HG03039 (cell line): ENCODE measurements around the gene SNAPIN.
"Not testable (repeated sequence)": the region's sequence is repeated elsewhere in the genome, so short reads cannot be mapped to it uniquely, and the experiment has no call there.

Source experiments
- ATAC-seq: cut with Tn5 transposase; IDR thresholded peaks from one replicate; pipeline ENCODE4 v1.9.1; 2021; ENCODE audit warnings: mild to moderate bottlenecking, moderate library complexity; ENCODE audit not compliant: unreplicated experiment

The SNAPIN gene

DNA sequence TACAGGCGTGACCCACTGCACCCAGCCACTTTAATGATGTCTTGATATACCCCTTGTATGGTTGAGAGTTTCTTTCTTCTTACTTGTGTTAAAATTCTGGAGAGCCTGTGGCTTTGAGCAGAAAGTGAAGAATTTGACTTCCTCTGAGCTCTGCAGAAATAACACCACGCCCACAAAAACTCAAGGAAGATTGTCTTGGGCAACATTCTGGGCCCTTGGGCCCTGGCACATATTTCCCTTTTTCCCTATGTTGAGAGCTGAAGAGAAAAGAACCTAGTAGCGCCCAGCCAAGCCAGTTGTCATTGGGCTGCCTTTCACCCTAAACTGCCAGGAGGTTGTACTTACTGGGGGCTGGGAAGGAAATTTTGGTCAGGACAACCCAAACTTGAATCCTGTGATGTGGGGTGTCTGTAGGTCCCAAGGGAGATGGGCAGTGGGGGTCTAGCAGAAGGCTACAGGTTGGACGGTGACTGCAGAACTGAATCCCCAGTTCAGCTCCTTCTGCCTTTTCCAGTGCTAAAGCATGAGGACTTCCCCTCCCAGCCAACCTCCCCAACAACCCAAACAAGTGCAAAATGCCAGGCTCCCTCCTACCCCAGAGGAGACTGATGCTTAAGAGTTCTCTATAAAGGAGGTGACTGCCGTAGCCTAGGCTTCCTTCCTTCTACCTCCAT, 11.7 kb upstream of the SNAPIN start:
- ATAC-seq = no peak

DNA sequence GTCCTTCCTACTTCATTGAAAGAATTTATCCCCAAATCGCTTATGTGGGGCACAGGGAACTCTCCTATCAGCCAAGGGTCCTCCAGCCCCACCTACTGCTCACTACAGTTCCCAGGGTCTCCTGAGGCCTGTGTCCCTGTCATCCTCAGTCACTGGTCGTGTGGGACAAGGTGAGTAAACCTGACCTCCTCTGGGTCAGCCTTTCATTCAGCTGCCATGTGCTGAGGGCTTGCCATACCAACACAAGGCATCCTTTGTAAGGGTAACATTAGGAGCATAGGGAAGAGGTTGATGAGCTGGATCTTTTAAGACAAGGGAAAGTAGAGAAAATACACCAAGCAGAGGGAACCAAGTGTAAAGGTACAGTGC, 11.2 kb upstream of the SNAPIN start:
- no peak for ATAC-seq

DNA sequence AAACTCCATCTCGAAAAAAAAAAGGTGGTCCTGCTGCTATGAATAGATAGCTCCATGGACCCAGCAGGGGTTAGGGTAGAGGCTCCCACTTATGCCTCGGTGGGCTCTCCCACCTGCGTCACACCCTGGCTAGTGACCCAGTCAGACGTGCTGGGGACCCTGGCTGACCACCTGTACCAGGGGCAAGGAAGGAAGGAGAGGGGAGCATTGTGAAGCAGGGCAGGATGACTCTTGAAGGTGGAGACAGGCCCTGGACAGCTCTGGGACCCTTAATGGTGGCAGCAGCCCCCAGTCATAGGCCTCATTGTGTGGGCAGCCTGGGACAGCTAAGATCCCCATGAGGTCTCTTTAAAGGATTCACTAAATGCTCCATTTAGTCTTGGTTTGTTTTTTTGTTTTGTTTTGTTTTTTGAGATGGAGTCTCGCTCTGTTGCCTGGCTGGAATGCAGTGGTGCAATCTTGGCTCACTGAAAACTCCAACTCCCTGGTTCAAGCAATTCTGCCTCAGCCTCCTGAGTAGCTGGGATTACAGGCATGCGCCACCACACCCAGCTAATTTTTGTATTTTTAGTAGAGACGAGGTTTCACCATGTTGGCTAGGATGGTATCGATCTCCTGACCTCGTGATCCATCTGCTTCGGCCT, 10.4 kb upstream of the SNAPIN start:
- ATAC-seq = no peak

DNA sequence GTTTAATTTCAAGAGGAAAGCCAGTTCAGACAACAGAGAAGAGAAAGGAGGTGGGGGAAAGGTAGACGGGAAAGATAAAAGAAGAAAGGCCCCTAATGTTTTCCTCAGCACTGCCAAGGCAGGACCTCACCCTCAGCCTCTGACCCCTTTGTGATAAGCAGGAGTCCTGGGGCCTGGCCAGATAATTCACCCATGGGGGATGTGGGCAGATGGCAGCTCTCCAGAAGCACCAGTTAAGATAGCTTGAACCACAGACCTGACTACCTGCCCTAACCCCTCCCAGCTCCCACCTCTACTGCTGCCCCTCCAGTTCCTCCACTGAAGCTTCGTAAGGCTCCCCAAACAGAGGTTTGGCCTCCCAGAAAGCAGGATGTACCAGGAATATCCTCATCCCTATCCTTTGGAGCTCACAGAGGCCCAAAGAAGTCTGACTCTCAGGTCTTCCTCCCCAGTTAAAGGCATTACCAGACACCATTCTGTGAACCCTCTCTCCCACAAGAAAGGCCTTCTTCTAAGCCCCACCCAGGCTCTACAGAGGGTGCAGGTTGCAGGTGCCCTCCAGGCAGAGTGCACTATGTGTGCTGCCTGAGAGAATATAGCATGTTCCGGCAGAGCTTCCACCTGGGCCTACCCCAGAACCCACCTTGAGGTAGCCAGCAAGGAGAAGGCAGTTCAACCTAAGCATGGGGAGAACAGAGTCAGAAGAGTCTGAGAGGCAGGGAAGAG, 9.2 kb upstream of the SNAPIN start:
- ATAC-seq = no peak

DNA sequence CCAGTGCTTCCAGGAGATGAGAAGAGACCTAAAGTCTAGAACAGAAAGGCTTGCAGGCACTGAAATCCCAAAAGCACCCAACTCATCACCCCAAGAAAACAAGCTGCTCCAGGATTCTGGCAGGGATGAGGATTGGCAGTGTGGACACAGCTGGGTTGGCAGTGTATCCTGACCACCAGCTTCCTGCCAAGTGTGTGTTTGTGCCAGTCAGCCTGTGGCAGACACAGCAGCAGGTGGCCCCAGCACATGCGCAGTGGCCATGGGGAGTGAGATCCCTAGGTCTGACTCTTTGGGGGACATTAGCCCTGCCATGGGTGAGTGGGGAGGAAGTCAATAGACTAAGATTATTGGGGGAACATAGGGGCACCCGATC, 8.7 kb upstream of the SNAPIN start:
- no peak for ATAC-seq

DNA sequence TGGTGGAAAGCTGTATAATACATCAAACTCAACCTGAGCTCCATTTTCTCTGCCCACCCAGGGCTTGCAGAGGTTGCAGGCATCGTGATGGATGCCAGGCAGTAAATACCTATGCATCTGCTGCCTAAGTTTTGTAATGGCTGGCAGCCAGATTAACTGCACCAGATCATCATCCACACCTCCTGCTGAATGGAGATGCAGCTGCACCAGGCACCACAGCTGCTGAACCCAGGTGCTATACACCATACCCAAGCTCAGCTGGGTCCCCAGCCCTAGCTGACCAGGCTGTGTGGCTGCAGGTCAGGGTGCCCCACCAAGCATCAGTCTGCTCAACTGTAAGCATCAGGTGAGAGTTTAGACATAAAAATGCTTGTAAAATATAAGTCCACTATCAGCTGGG, 6.7 kb upstream of the SNAPIN start:
- no peak for ATAC-seq

GRCh38 chr1:153652805-153653500, 5.5 kb upstream of the SNAPIN start:
- no peak for ATAC-seq

DNA sequence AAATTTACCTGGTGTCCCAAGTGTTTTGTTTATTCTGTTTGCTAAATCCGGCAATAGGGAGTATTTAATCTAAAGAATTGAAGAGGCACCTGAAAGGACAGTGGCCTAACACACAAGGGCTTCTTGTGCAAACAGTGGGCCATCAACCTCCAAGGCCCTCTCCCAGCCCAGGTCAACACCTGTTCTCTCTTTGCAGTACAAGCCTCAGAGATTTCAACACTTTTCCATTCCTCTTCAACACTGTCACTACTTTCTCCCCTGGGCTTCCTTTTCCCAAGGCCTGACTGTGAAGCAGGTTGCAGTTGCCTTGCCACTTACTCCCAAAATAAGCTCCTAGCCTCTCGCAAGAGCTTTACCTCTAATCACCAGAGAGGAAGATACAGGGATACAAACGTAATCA, 3.2 kb upstream of the SNAPIN start:
- ATAC-seq = no peak

DNA sequence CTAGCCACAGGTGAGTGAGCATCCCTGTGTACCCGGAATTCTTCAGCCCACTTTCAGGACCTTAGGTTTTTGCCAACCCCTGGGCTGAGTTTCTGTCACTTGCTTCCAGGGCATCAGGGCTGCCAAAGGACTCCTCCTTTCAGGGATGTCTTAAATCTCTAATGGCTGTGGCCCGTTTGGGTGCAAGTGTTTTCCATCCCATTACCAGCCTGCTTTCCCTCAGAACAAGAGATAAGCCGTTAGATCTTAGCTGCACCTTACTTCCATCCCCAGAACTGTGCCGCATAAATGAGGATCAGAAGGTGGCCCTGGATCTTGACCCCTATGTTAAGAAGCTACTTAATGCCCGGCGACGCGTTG, 652 bp downstream of the SNAPIN start:
- no peak for ATAC-seq

- ATAC-seq = no peak
Measured at GRCh38 chr1:153659656-153660055, 1.2 kb downstream of the SNAPIN start.

DNA sequence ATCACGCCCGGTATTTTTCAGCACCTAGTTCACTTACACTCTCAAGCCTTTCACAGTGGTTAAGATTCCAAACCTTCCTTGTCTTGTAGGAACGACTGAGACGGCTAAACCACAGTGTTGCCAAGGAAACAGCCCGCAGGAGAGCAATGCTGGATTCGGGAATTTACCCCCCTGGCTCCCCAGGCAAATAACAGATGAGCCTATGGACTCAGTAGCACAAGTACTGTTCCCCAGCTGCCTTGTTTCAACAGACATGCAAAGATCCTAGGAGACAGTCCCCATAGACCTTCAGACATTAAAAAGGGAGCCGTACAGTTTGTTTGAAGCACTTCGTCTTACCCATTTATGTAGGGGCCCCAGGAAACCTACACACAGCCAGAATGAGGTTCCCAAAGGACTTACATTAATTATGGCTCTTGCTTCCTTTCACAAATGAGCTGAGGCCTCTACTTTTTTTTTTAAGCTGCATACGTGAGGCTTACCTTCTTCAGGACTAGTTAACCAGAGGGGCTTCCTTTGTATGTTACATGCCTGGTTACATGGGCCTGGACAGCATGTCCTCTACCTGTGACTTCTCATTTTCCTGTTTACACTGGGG, 2.7 kb downstream of the SNAPIN start:
- ATAC-seq = no peak

DNA sequence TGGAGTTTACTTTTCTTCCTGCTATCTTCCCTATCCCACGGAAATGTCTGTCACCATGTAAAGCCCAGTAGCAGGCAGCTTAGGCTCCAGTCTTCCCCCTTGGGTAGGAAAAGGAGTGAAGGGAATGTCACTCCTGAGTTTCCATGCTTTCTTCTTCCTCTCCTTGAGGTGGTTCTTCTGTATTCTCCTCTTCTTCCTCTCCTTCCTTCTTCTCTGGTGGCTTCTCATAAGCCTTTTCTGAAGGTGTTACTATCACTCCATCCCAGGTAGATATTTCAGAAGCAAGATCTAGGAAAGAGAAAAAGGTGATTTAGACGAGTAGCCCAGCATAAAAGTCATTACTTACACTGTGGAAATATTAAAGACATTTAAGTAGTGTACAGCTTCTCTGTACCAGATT, 3.8 kb downstream of the SNAPIN start:
- ATAC-seq = no peak

GRCh38 chr1:153663211-153663610, 4.7 kb downstream of the SNAPIN start:
- ATAC-seq = no peak

DNA sequence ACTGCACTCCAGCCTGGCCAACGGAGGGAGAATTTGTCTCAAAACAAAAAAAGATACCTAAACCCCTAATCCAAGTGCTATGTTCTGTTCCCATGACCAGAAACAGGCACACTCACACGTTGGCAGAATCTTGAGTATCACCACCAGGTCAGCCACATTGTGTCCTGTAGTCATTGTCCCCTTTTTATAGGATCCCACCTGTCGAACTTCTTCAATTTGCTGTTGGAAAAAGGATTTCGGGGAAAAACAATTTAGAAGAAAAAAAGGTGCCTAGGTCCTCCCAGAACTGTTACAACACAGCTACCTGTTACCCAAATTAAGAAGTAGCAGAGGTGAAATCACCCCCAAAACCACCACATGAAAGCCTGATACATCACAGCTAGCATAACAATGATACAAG, 8.9 kb downstream of the SNAPIN start:
- no peak for ATAC-seq

DNA sequence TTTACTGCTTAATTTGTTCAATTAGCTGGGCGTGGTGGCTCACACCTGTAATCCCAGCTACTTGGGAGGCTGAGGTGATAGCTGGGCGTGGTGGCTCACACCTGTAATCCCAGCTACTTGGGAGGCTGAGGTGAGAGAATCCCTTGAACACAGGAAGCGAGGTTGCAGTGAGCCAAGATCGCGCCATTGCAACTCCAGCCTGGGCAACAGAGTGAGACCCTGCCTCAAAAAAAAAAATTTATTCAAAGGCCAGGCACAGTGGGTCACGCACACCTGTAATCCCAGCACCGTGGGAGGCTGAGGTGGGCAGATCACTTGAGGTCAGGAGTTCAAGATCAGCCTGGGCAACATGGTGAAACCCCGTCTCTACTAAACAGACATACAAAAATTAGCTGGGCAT, 10.2 kb downstream of the SNAPIN start:
- not testable (repeated sequence) for ATAC-seq

GRCh38 chr1:153669606-153670005, 11.1 kb downstream of the SNAPIN start:
- ATAC-seq = no peak

GRCh38 chr1:153670257-153670858, 11.9 kb downstream of the SNAPIN start:
- no peak for ATAC-seq

DNA sequence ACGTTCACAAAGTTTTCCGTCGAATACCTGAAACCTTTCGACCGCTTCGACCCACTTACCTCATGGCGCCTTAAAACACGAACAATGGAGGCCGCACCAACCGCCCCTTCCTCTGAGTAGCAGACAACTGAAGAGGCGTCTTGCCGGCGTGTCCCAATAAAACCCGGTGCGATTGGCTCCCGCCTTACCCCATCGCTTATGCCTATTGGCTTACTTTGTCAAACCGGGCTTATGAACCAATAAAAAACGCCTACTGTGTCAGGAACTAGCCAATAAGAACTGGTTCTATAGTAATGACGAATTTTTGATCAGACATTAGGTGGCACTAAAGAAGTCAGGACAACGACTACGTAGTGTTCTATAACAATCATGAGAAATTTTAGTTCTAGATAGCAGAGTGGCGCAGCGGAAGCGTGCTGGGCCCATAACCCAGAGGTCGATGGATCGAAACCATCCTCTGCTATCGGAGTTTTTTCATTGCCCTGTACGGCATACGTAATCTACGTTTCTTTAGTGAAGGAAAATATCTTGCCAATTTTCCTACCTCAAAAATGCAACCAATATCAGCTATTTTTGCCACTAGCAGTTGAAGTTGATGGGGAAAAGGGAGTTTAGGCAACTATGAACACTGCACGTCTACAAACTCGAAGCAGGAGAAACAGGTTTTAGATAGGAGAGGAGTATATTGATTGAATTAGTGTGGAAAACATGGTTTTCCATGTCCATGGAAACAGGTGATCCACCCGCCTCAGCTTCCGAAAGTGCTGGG, 12.5 kb downstream of the SNAPIN start, which contains the start of gene ILF2:
Gene ILF2, minus strand, starts transcription at position 135 of the 769 bp plus-strand sequence. Its CDS starts 71 bp downstream, at position 64.
- ATAC-seq = peak; percentile 92

GRCh38 chr1:153671628-153672353, 13.3 kb downstream of the SNAPIN start:
- ATAC-seq = peak; percentile 15
